Measurements from ENCODE around the gene ZNF407. TPM values are rescaled to one million over a fixed set of nuclear protein-coding genes. Genes with fewer than 3 reads are reported as not detected.

The ZNF407 gene
- polyA plus RNA-seq, 1 experiment = 2.8 TPM

GRCh38 chr18:74595431-74595830, 2.2 kb upstream of the ZNF407 start:
- Histone ChIP-seq H3K4me3 (ENCODE audit: low read depth, low read length) (no peak overlapping the region), H3K36me3 (ENCODE audit: control insufficient read depth, insufficient read depth, low read length) (no peaks in the 10 kb centered on the region), H3K27me3 (ENCODE audit: control insufficient read depth, insufficient read depth, low read length) (no peaks in the 10 kb centered on the region)
- ChIA-PET POLR2A (no interaction called here), CTCF (interaction anchor here (1.6 kb wide), 1 partner anchor 15 kb away, joined by 4 read pairs; no protein-coding TSS in a partner anchor)
- no peak for DNase-seq (ENCODE audit: low read depth)
- TF ChIP-seq CTCF (IDR thresholded peaks at IDR 0.05; ENCODE audit: insufficient read depth, low read depth, low read length) = no peak

GRCh38 chr18:74597034-74597661, 522 bp upstream of the ZNF407 start:
- H3K36me3 ChIP-seq (ENCODE audit: control insufficient read depth, insufficient read depth, low read length) = no peaks in the 10 kb centered on the region
- no peak for TF ChIP-seq CTCF (IDR thresholded peaks at IDR 0.05; ENCODE audit: insufficient read depth, low read depth, low read length)
- ChIA-PET POLR2A (interaction anchor here (0.6 to 0.7 kb wide), 2 partner anchors 415 to 1788 kb away, joined by 3 to 5 read pairs; no protein-coding TSS in a partner anchor), CTCF (interaction anchor here (0.5 to 1.6 kb wide), 3 partner anchors 13 to 1845 kb away, joined by 3 to 4 read pairs (median 3); no protein-coding TSS in a partner anchor)
- peak overlapping the region; percentile 93 for H3K4me3 ChIP-seq (ENCODE audit: low read depth, low read length)
- H3K27me3 ChIP-seq (ENCODE audit: control insufficient read depth, insufficient read depth, low read length) = no peaks in the 10 kb centered on the region
- DNase-seq (ENCODE audit: low read depth) = no peak

GRCh38 chr18:74598350-74599001, 806 bp downstream of the ZNF407 start:
- no peak for DNase-seq (ENCODE audit: low read depth)
- Histone ChIP-seq H3K4me3 (ENCODE audit: low read depth, low read length) (peak overlapping the region; percentile 93), H3K36me3 (ENCODE audit: control insufficient read depth, insufficient read depth, low read length) (no peaks in the 10 kb centered on the region), H3K27me3 (ENCODE audit: control insufficient read depth, insufficient read depth, low read length) (no peaks in the 10 kb centered on the region)
- ChIA-PET CTCF (interaction anchor here (1.1 to 1.2 kb wide), 2 partner anchors 47 to 245 kb away, joined by 3 read pairs; no protein-coding TSS in a partner anchor), POLR2A (interaction anchor here (0.6 to 0.7 kb wide), 3 partner anchors 336 to 910 kb away, joined by 3 to 9 read pairs (median 5); no protein-coding TSS in a partner anchor)
- TF ChIP-seq CTCF (IDR thresholded peaks at IDR 0.05; ENCODE audit: insufficient read depth, low read depth, low read length) = peak; percentile 37

GRCh38 chr18:74604361-74604760, 6.7 kb downstream of the ZNF407 start:
- TF ChIP-seq CTCF (IDR thresholded peaks at IDR 0.05; ENCODE audit: insufficient read depth, low read depth, low read length) = no peak
- POLR2A ChIA-PET = no interaction called here
- CTCF ChIA-PET = interaction anchor here (1.1 to 1.4 kb wide), 2 partner anchors 875 to 1653 kb away, joined by 3 read pairs; no protein-coding TSS in a partner anchor

GRCh38 chr18:74604774-74605173, 7.1 kb downstream of the ZNF407 start:
- CTCF ChIA-PET = interaction anchor here (1.4 kb wide), 1 partner anchor 1652 kb away, joined by 3 read pairs; no protein-coding TSS in a partner anchor
- POLR2A ChIA-PET = no interaction called here
- no peak for TF ChIP-seq CTCF (IDR thresholded peaks at IDR 0.05; ENCODE audit: insufficient read depth, low read depth, low read length)

More at GRCh38 chr18:74604361-74604760, 6.7 kb downstream of the ZNF407 start:
- no peaks in the 10 kb centered on the region for H3K27me3 ChIP-seq (ENCODE audit: control insufficient read depth, insufficient read depth, low read length)
- H3K4me3 ChIP-seq (ENCODE audit: low read depth, low read length) = no peak overlapping the region
- no peaks in the 10 kb centered on the region for H3K36me3 ChIP-seq (ENCODE audit: control insufficient read depth, insufficient read depth, low read length)
- DNase-seq (ENCODE audit: low read depth) = no peak

More at GRCh38 chr18:74604774-74605173, 7.1 kb downstream of the ZNF407 start:
- H3K4me3 ChIP-seq (ENCODE audit: low read depth, low read length) = no peak overlapping the region
- H3K36me3 ChIP-seq (ENCODE audit: control insufficient read depth, insufficient read depth, low read length) = no peaks in the 10 kb centered on the region
- no peaks in the 10 kb centered on the region for H3K27me3 ChIP-seq (ENCODE audit: control insufficient read depth, insufficient read depth, low read length)
- no peak for DNase-seq (ENCODE audit: low read depth)
